PFSK-1 (cell line): ENCODE results near the gene SSX2IP.

ENCODE experiments used
- POLR2AphosphoS5 ChIP-seq: IDR thresholded peaks from 2 replicates; pipeline ENCODE4 v1.6.1; 2012; ENCODE audit warnings: low read depth, mild to moderate bottlenecking, control low read depth, low read length, moderate library complexity
- SIN3A ChIP-seq: IDR thresholded peaks from 2 replicates; pipeline ENCODE4 v1.6.1; 2012; ENCODE audit warnings: mild to moderate bottlenecking, low read length, moderate library complexity, borderline replicate concordance; ENCODE audit not compliant: insufficient read depth
- TAF1 ChIP-seq: IDR thresholded peaks from 2 replicates; pipeline ENCODE4 v1.6.1; 2012; ENCODE audit warnings: low read length, control low read depth, borderline replicate concordance; ENCODE audit not compliant: insufficient read depth
- TF ChIP-seq, protein P1 (sequence below), 2 experiments: IDR thresholded peaks; 2 replicates each; pipeline versions ENCODE4 v1.6.1 to v1.8.0; 2011 to 2012; ENCODE audit warnings: low read depth in 2 of 2, low read length in 2 of 2, control low read depth in 1 of 2, inconsistent platforms in 1 of 2, mild to moderate bottlenecking in 1 of 2, moderate library complexity in 1 of 2; ENCODE audit not compliant: insufficient read depth in 1 of 2

DNA sequence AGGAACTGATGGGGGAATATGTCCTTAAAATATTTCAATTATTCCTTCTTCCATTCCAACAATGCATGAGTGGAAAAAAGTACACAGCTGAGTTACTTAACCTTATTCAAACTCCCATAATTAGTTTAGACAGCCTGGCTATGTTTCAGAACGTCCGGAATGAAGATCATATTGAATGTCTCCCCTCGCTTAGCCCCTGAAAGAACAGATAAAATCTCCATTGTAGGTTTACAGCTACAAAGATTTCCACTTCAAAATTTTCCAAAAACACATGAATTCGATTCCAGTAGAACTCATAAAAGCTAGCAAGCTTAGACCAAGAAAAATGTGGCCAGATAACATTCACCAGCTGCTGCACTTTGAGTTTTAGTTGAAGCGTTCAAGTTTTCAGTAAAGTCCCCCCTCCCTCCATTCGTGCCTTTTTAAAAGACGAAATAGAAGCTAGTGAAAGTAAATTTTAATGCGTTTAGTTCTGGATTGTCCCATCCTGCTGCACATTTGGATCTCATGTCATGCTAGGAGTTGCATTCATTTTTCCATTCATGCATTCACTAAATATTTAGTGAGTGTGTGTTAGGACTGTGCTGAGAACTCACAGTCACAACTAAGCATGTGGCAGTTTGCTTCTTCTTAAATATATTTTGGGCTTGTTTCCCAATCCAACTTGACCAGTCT lies 29.4 kb upstream of the SSX2IP start:
- TF ChIP-seq POLR2AphosphoS5, result no peak
- TF ChIP-seq SIN3A, result no peak
- no peak for TF ChIP-seq TAF1
- TF ChIP-seq, protein P1, sequence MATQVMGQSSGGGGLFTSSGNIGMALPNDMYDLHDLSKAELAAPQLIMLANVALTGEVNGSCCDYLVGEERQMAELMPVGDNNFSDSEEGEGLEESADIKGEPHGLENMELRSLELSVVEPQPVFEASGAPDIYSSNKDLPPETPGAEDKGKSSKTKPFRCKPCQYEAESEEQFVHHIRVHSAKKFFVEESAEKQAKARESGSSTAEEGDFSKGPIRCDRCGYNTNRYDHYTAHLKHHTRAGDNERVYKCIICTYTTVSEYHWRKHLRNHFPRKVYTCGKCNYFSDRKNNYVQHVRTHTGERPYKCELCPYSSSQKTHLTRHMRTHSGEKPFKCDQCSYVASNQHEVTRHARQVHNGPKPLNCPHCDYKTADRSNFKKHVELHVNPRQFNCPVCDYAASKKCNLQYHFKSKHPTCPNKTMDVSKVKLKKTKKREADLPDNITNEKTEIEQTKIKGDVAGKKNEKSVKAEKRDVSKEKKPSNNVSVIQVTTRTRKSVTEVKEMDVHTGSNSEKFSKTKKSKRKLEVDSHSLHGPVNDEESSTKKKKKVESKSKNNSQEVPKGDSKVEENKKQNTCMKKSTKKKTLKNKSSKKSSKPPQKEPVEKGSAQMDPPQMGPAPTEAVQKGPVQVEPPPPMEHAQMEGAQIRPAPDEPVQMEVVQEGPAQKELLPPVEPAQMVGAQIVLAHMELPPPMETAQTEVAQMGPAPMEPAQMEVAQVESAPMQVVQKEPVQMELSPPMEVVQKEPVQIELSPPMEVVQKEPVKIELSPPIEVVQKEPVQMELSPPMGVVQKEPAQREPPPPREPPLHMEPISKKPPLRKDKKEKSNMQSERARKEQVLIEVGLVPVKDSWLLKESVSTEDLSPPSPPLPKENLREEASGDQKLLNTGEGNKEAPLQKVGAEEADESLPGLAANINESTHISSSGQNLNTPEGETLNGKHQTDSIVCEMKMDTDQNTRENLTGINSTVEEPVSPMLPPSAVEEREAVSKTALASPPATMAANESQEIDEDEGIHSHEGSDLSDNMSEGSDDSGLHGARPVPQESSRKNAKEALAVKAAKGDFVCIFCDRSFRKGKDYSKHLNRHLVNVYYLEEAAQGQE (IDR thresholded peaks at IDR 0.05; ENCODE audit: insufficient read depth in 1 of 2, low read depth in 2 of 2, low read length in 2 of 2), result no peak
